ENCODE results near the gene PDXK.

PDXK gene

GRCh38 chr21:43744725-43745124 is 25.8 kb downstream of the PDXK start:
- no peak for DNase-seq

- no peak for DNase-seq
These were observed 27.0 kb downstream of the PDXK start for GRCh38 chr21:43745772-43746517.

- DNase-seq, result no peak
These were observed 29.7 kb downstream of the PDXK start for GRCh38 chr21:43748622-43749021.

GRCh38 chr21:43749651-43750262 is 30.8 kb downstream of the PDXK start:
- DNase-seq, result no peak

- no peak for DNase-seq
These were observed 31.6 kb downstream of the PDXK start for GRCh38 chr21:43750339-43751033.

GRCh38 chr21:43751955-43752591 is 33.1 kb downstream of the PDXK start:
- DNase-seq, result no peak

GRCh38 chr21:43752758-43753438 is 34.0 kb downstream of the PDXK start:
- no peak for DNase-seq

- DNase-seq, result no peak
These were observed 34.5 kb downstream of the PDXK start for GRCh38 chr21:43753439-43753799.

GRCh38 chr21:43754948-43755781 is 36.2 kb downstream of the PDXK start:
- no peak for DNase-seq

- no peak for DNase-seq
These were observed 37.1 kb downstream of the PDXK start for GRCh38 chr21:43755820-43756594.

GRCh38 chr21:43757601-43758000 is 38.7 kb downstream of the PDXK start:
- DNase-seq, result no peak

GRCh38 chr21:43758111-43758641 is 39.2 kb downstream of the PDXK start:
- no peak for DNase-seq

GRCh38 chr21:43758811-43759210 is 39.9 kb downstream of the PDXK start:
- no peak for DNase-seq

- DNase-seq, result no peak
These were observed 40.7 kb downstream of the PDXK start for GRCh38 chr21:43759651-43760050.

GRCh38 chr21:43760391-43760958 is 41.5 kb downstream of the PDXK start:
- no peak for DNase-seq

GRCh38 chr21:43761886-43762285 is 43.0 kb downstream of the PDXK start:
- DNase-seq, result no peak

- DNase-seq, result no peak
These were observed 43.6 kb downstream of the PDXK start for GRCh38 chr21:43762303-43763128.

GRCh38 chr21:43763901-43764523 is 45.1 kb downstream of the PDXK start:
- DNase-seq, result no peak

All from retina (tissue), 1 donor.